ENCODE data around the gene SH2D5. TPM values are rescaled to one million over a fixed set of nuclear protein-coding genes. Genes with fewer than 3 reads are reported as not detected.

Gene SH2D5
- total RNA-seq, 1 experiment from 2014 or later, result 14.0 TPM

GRCh38 chr1:20712215-20712577 is 20.3 kb downstream of the SH2D5 start:
- CTCF ChIA-PET, result no interaction called here
- DNase-seq (ENCODE audit: unreplicated experiment), result no peak
- no peaks in the 10 kb centered on the region for H3K4me1 Mint-ChIP-seq (ENCODE audit: insufficient read depth, unreplicated experiment)
- intact Hi-C loops (cut with micrococcal nuclease), result no loop called here
- TF ChIP-seq, protein P1, sequence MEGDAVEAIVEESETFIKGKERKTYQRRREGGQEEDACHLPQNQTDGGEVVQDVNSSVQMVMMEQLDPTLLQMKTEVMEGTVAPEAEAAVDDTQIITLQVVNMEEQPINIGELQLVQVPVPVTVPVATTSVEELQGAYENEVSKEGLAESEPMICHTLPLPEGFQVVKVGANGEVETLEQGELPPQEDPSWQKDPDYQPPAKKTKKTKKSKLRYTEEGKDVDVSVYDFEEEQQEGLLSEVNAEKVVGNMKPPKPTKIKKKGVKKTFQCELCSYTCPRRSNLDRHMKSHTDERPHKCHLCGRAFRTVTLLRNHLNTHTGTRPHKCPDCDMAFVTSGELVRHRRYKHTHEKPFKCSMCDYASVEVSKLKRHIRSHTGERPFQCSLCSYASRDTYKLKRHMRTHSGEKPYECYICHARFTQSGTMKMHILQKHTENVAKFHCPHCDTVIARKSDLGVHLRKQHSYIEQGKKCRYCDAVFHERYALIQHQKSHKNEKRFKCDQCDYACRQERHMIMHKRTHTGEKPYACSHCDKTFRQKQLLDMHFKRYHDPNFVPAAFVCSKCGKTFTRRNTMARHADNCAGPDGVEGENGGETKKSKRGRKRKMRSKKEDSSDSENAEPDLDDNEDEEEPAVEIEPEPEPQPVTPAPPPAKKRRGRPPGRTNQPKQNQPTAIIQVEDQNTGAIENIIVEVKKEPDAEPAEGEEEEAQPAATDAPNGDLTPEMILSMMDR (IDR thresholded peaks at IDR 0.05; ENCODE audit: unreplicated experiment), result no peak
- H3K27ac Mint-ChIP-seq (ENCODE audit: low read depth, unreplicated experiment), result no peak overlapping the region
- no peaks in the 10 kb centered on the region for H3K36me3 Mint-ChIP-seq (ENCODE audit: insufficient read depth, unreplicated experiment)
- H3K27me3 Mint-ChIP-seq (ENCODE audit: insufficient read depth, unreplicated experiment), result peaks cover 10% of the 10 kb centered on the region
- H3K9me3 Mint-ChIP-seq (ENCODE audit: unreplicated experiment), result no peaks in the 10 kb centered on the region
- H3K4me3 Mint-ChIP-seq (ENCODE audit: unreplicated experiment), result no peak overlapping the region
- BruUV-seq (replicated peaks), result no TSS peak
- POLR2A ChIA-PET, result interaction anchor here (0.7 to 1.7 kb wide), 2 partner anchors 20 to 33 kb away, joined by 3 to 7 read pairs; partner anchors contain the start of gene SH2D5

DNA sequence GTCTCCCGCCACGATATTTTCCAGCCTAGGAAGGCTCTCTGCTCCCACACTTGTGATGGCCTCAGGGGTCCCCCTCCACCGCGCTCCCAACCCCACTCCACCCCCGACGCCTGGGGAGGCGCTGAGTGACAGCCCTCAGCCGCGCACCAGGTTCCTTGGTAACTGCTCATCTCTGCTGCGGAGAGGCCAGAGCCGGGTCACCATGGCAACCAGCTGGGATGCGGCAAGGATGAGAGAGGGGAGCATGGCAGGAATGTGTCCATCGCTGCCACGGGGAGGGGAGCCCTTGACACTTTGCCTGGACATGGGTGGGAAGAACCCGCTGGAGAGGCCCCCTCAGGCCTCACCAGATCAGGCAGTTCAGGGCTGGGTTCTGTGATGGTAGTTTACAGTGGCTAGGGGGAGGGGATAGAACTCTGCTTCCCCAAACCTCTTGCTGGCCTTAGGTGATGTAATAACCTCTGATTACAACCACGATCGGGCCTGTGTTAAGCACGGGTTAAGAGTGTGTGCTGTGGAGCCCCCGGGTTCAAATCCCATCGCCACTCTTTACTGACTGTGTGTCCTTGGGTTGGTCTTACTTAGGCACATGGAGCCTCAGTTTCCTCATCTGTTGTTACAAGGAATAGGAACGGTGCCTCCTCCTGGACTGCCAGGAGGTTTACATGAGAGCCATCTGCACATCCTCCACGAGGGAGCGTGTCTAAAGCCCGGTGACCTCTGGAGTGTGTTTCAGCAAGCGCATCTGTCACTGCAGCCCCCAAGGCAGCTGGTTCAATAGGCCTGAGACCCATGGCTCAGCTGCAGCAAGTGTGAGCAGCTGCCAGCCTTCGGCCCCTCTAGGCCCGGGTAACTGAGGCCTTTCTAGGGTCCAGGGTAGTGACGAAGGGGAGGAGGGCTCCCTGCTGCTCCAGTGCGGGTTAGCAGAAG is 21.0 kb downstream of the SH2D5 start:
- no peaks in the 10 kb centered on the region for H3K9me3 Mint-ChIP-seq (ENCODE audit: unreplicated experiment)
- DNase-seq (ENCODE audit: unreplicated experiment), result no peak
- no peaks in the 10 kb centered on the region for H3K4me1 Mint-ChIP-seq (ENCODE audit: insufficient read depth, unreplicated experiment)
- H3K36me3 Mint-ChIP-seq (ENCODE audit: insufficient read depth, unreplicated experiment), result no peaks in the 10 kb centered on the region
- peaks cover 8% of the 10 kb centered on the region for H3K27me3 Mint-ChIP-seq (ENCODE audit: insufficient read depth, unreplicated experiment)
- ChIA-PET POLR2A (interaction anchor here (0.7 to 1.7 kb wide), 2 partner anchors 21 to 34 kb away, joined by 3 to 7 read pairs; partner anchors contain the start of gene SH2D5), CTCF (no interaction called here)
- H3K4me3 Mint-ChIP-seq (ENCODE audit: unreplicated experiment), result no peak overlapping the region
- H3K27ac Mint-ChIP-seq (ENCODE audit: low read depth, unreplicated experiment), result no peak overlapping the region
- intact Hi-C loops (cut with micrococcal nuclease), result no loop called here
- no TSS peak for BruUV-seq (replicated peaks)
- TF ChIP-seq, protein P1 (IDR thresholded peaks at IDR 0.05; ENCODE audit: unreplicated experiment), result no peak

GRCh38 chr1:20710469-20711284 is 21.8 kb downstream of the SH2D5 start:
- intact Hi-C loops (cut with micrococcal nuclease), result no loop called here
- Mint-ChIP-seq H3K4me3 (ENCODE audit: unreplicated experiment) (no peak overlapping the region), H3K4me1 (ENCODE audit: insufficient read depth, unreplicated experiment) (no peaks in the 10 kb centered on the region), H3K9me3 (ENCODE audit: unreplicated experiment) (no peaks in the 10 kb centered on the region), H3K27me3 (ENCODE audit: insufficient read depth, unreplicated experiment) (no peaks in the 10 kb centered on the region), H3K27ac (ENCODE audit: low read depth, unreplicated experiment) (no peak overlapping the region), H3K36me3 (ENCODE audit: insufficient read depth, unreplicated experiment) (no peaks in the 10 kb centered on the region)
- ChIA-PET CTCF (interaction anchor here (4.8 kb wide), 1 partner anchor 15 kb away, joined by 39 read pairs; no protein-coding TSS in a partner anchor), POLR2A (no interaction called here)
- TF ChIP-seq, protein P1 (IDR thresholded peaks at IDR 0.05; ENCODE audit: unreplicated experiment), result no peak
- DNase-seq (ENCODE audit: unreplicated experiment), result no peak
- BruUV-seq (replicated peaks), result no TSS peak

- H3K27me3 Mint-ChIP-seq (ENCODE audit: insufficient read depth, unreplicated experiment), result no peaks in the 10 kb centered on the region
- POLR2A ChIA-PET, result no interaction called here
Measured at GRCh38 chr1:20709868-20710267, 22.6 kb downstream of the SH2D5 start.

More at GRCh38 chr1:20709868-20710267, 22.6 kb downstream of the SH2D5 start:
- intact Hi-C loops (cut with micrococcal nuclease), result no loop called here
- no peak overlapping the region for H3K27ac Mint-ChIP-seq (ENCODE audit: low read depth, unreplicated experiment)
- H3K9me3 Mint-ChIP-seq (ENCODE audit: unreplicated experiment), result no peaks in the 10 kb centered on the region
- TF ChIP-seq, protein P1 (IDR thresholded peaks at IDR 0.05; ENCODE audit: unreplicated experiment), result no peak
- H3K4me3 Mint-ChIP-seq (ENCODE audit: unreplicated experiment), result no peak overlapping the region
- H3K4me1 Mint-ChIP-seq (ENCODE audit: insufficient read depth, unreplicated experiment), result no peaks in the 10 kb centered on the region
- no peaks in the 10 kb centered on the region for H3K36me3 Mint-ChIP-seq (ENCODE audit: insufficient read depth, unreplicated experiment)
- CTCF ChIA-PET, result interaction anchor here (4.8 kb wide), 1 partner anchor 14 kb away, joined by 39 read pairs; no protein-coding TSS in a partner anchor
- no peak for DNase-seq (ENCODE audit: unreplicated experiment)
- BruUV-seq (replicated peaks), result no TSS peak

Data from MCF 10A (cell line).